ENCODE measurements around the gene TBC1D8.

TBC1D8 gene

GRCh38 chr2:101037161-101037755, 113.9 kb downstream of the TBC1D8 start:
- no peak overlapping the region for H3K4me3 ChIP-seq (ENCODE audit: low read depth, low read length)
- DNase-seq (ENCODE audit: low read depth): no peak
- TF ChIP-seq, protein P1, sequence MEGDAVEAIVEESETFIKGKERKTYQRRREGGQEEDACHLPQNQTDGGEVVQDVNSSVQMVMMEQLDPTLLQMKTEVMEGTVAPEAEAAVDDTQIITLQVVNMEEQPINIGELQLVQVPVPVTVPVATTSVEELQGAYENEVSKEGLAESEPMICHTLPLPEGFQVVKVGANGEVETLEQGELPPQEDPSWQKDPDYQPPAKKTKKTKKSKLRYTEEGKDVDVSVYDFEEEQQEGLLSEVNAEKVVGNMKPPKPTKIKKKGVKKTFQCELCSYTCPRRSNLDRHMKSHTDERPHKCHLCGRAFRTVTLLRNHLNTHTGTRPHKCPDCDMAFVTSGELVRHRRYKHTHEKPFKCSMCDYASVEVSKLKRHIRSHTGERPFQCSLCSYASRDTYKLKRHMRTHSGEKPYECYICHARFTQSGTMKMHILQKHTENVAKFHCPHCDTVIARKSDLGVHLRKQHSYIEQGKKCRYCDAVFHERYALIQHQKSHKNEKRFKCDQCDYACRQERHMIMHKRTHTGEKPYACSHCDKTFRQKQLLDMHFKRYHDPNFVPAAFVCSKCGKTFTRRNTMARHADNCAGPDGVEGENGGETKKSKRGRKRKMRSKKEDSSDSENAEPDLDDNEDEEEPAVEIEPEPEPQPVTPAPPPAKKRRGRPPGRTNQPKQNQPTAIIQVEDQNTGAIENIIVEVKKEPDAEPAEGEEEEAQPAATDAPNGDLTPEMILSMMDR (conservative IDR thresholded peaks at IDR 0.05; ENCODE audit: low read depth, low read length): no peak

GRCh38 chr2:101036562-101036961, 114.6 kb downstream of the TBC1D8 start:
- TF ChIP-seq, protein P1 (conservative IDR thresholded peaks at IDR 0.05; ENCODE audit: low read depth, low read length): peak; percentile 63
- no peak overlapping the region for H3K4me3 ChIP-seq (ENCODE audit: low read depth, low read length)
- DNase-seq (ENCODE audit: low read depth): peak; percentile 61

DNA sequence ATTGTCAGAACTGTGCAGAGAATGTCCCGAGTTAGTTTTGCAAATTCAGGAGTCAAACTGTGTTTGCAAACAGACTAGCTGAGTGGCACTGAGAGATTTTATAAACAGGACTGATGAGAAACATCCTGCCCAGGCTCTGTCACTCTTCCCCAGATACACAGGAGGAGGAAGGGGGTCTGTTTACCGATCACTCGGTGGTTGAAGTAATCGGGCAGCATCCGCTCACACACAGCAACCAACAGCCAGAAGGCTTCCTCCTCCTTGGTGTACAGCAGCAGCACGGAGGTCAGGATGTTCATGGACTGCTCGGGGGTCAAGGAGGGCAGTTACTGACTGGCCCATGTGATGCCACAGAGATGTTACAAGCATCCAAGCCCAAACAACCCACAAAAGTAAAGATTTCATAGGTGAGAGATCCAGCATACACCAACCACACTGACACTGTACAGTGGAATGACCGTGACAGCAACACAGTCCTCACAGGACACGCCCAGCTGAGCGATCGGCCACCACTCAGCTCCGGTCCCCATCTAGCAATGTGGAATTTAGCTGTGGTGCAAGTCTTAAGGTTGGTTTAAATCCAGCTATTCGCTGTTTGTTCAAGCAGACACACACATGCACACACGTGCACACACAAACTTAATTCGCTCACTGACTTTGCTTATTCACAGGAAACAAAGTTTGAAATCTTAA, 119.0 kb downstream of the TBC1D8 start:
- H3K4me3 ChIP-seq (ENCODE audit: low read depth, low read length): no peak overlapping the region
- no peak for DNase-seq (ENCODE audit: low read depth)
- TF ChIP-seq, protein P1 (conservative IDR thresholded peaks at IDR 0.05; ENCODE audit: low read depth, low read length): no peak

DNA sequence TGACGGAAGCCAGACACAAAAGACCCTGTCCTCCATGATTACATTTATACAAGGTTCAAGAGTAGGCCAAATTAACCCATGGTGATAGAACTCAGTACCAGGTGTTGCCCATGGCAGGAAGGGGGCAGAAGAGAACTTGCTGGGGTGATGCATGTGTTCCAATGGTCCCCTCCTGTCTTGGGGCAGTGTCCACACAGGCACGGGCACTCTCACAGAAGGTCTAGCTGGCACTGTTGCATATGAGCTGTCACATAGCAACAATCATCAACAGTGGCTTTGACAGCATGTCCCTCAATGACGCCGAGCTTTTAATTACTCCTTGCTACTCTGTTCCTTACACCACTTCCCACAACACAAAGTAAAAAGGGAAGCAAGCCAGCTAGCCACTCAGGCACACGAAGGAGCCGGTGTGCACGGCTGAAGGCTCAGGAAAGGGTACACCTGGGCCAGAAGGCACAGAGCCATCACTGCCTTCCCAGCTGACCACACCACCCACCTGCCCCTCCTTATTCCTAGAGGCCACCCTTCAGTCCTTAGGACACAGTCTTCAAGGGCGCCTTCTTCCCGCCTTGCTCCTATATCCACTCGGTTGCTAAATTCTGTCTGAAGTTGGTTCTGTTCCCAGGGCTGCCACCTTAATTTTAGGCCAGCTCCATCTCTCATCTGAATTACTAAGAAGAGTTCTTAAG, 120.2 kb downstream of the TBC1D8 start:
- no peak overlapping the region for H3K4me3 ChIP-seq (ENCODE audit: low read depth, low read length)
- DNase-seq (ENCODE audit: low read depth): no peak
- TF ChIP-seq, protein P1 (conservative IDR thresholded peaks at IDR 0.05; ENCODE audit: low read depth, low read length): no peak

DNA sequence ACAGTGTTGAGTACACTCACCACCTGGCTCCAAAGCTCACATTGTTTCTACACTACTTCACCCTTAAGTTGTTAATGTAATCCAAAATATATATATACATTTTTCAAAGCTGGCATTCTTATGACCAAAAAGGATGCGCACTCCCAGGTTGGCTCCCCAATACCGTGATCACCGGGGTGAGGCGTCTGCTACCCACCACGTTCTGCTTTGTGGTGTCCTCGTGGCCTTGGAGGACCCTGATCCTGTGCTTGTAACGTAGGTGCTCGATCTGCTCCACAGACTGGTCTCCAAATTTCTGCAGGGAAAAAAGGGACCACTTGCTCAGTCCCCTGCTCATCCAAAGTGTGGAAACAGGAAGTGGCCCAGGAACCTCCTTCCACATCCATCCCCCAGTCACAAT, 123.3 kb downstream of the TBC1D8 start:
- DNase-seq (ENCODE audit: low read depth): no peak
- no peak overlapping the region for H3K4me3 ChIP-seq (ENCODE audit: low read depth, low read length)
- TF ChIP-seq, protein P1 (conservative IDR thresholded peaks at IDR 0.05; ENCODE audit: low read depth, low read length): no peak

DNA sequence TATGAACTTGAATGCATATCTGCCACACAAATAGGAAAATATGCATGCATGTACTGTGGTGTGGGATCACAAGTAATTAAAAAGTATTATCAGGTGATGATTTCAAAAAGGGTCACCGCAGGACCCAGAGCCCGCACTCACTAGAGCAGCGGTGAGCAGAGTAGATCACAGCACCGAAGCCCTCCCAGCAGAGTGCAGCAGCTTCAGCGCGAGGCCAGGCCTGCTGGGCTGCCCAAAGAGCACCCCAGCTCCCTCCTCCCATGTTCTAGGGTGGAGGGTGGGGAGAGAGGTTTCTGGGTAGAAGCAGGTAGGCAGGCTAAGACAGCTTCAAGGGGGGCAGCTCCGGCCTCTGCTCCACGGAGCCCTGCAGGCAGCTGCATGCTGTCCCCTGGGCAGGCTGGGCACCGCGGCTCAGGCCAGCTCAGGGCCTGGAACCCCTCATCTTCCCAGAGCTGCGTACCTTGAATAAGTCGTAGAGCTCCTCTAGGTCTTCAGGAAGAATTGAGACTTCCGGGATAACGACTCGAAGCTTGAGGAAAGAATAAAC, 124.2 kb downstream of the TBC1D8 start:
- no peak for DNase-seq (ENCODE audit: low read depth)
- no peak overlapping the region for H3K4me3 ChIP-seq (ENCODE audit: low read depth, low read length)
- TF ChIP-seq, protein P1 (conservative IDR thresholded peaks at IDR 0.05; ENCODE audit: low read depth, low read length): no peak

All from choroid plexus epithelial cell (primary cell).